ENCODE results near the gene PLCB4. TPM values are rescaled to one million over a fixed set of nuclear protein-coding genes. Genes with fewer than 3 reads are reported as not detected.

The PLCB4 gene
- total RNA-seq, 1 experiment from 2014 or later: 10.1 TPM

GRCh38 chr20:9031991-9032390 is 36.9 kb upstream of the PLCB4 start:
- Histone ChIP-seq H2BK15ac (ENCODE audit: low read depth, low read length) (no peak overlapping the region), H3K27me3 (ENCODE audit: insufficient read depth, low read length) (no peaks in the 10 kb centered on the region), H3K18ac (ENCODE audit: insufficient read length, low read depth, low read length) (no peak overlapping the region), H3K9ac (ENCODE audit: extremely low read depth, insufficient read length, low read length) (no peak overlapping the region), H3K4me2 (ENCODE audit: insufficient read depth, insufficient read length, low read length) (no peak overlapping the region), H3K56ac (ENCODE audit: insufficient read length, low read depth, low read length) (no peak overlapping the region), H2BK12ac (ENCODE audit: insufficient read length, low read depth, low read length) (no peak overlapping the region), H3K23me2 (ENCODE audit: insufficient read length, low read depth, low read length, poor library complexity, severe bottlenecking) (no peaks in the 10 kb centered on the region), H3T11ph (ENCODE audit: low read length) (no peak overlapping the region), H3K14ac (ENCODE audit: insufficient read depth, low read length) (no peak overlapping the region), H4K20me1 (ENCODE audit: control insufficient read depth, insufficient read depth, insufficient read length) (no peaks in the 10 kb centered on the region), H2BK5ac (ENCODE audit: insufficient read length, low read length) (no peak overlapping the region), H2AK5ac (ENCODE audit: insufficient read length, low read length) (no peak overlapping the region), H2BK120ac (ENCODE audit: low read depth, low read length, poor library complexity, severe bottlenecking) (no peak overlapping the region), H3K79me1 (ENCODE audit: insufficient read depth, low read depth, low read length, poor library complexity, severe bottlenecking) (no peaks in the 10 kb centered on the region), H2BK20ac (ENCODE audit: low read depth, low read length, poor library complexity, severe bottlenecking) (no peak overlapping the region), H3K27ac (ENCODE audit: insufficient read length, low read depth, low read length) (no peak overlapping the region), H3K4ac (ENCODE audit: low read depth, low read length) (no peak overlapping the region), H3K9me3 (ENCODE audit: control insufficient read depth, low read depth, low read length) (no peaks in the 10 kb centered on the region), H4K8ac (replicated peaks; ENCODE audit: insufficient read length, low read depth, low read length) (no peak overlapping the region), H3K23ac (ENCODE audit: insufficient read length, low read depth, low read length) (no peak overlapping the region), H3K4me1 (ENCODE audit: insufficient read depth, low read length) (no peaks in the 10 kb centered on the region), H2AFZ (ENCODE audit: low read length) (no peak overlapping the region), H3K79me2 (ENCODE audit: insufficient read depth, low read length) (no peaks in the 10 kb centered on the region), H4K91ac (ENCODE audit: insufficient read length, low read depth, low read length) (no peak overlapping the region), H4K5ac (ENCODE audit: insufficient read length, low read depth, low read length) (no peak overlapping the region)
- Mint-ChIP-seq H3K4me1 (peaks cover 7 to 8% of the 10 kb centered on the region in 2 experiments), H3K9me3 (no peaks in the 10 kb centered on the region), H3K36me3 (ENCODE audit: insufficient read depth in 1 of 3, low read depth in 3 of 3) (no peaks in the 10 kb centered on the region; a peak in 1 of 7 replicates), H3K27ac (no peak overlapping the region), H3K27me3 (ENCODE audit: low read depth) (no peaks in the 10 kb centered on the region), H3K4me3 (no peak overlapping the region)
- no peak for TF ChIP-seq CTCF (conservative IDR thresholded peaks at IDR 0.05)
- WGBS (ENCODE audit: extremely low coverage, insufficient read length, low lambda C conversion rate): no CpG with 5 or more reads among the region's 8 CpGs
- DNase-seq: no peak
